Gastrocnemius medialis (tissue), 4 donors: ENCODE data around the gene FTSJ1.

Experiments
- CTCF ChIP-seq, 5 experiments: fragments of 450-650 bp in 3 of 5; fragments of 200-600 bp in 2 of 5; sonication (generic) in 2 of 5; IDR thresholded peaks in 4 of 5; conservative IDR thresholded peaks in 1 of 5; 1 replicate in 4 of 5; 2 replicates in 1 of 5; pipeline ENCODE4 v1.5.1; 2016 to 2019; ENCODE audit warnings: antibody characterized with exemption in 5 of 5, mild to moderate bottlenecking in 3 of 5, moderate library complexity in 3 of 5
- POLR2A ChIP-seq, 2 donors: fragments of 450-650 bp; IDR thresholded peaks; one replicate each; pipeline ENCODE4 v1.6.1; 2017; ENCODE audit warnings: antibody characterized with exemption in 2 of 2, mild to moderate bottlenecking in 2 of 2, moderate library complexity in 2 of 2

DNA sequence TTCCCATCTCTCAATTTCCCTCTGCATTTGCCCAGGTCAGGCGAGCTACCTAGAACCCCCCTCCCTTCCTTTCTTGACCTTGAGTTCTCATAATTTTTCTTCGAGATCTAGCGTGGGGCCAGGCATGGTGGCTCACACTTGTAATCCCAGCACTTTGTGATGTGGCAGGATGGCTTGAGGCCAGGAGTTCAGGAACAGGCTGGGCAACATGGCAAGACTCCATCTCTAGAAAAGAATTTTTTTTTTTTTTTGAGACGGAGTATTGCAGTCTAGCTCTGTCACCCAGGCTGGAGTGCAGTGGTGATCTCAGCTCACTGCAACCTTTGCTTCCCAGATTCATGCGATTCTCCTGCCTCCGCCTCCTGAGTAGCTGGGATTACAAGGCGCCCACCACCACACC lies 28.3 kb downstream of the FTSJ1 start:
- no peak for TF ChIP-seq CTCF (IDR thresholded peaks at IDR 0.05 in 4 of 5, conservative IDR thresholded peaks at IDR 0.05 in 1 of 5)
- TF ChIP-seq POLR2A (IDR thresholded peaks at IDR 0.05), result no peak
